SJCRH30 (cell line): Measurements from ENCODE around the gene LDLRAD4. TPM values are rescaled to one million over a fixed set of nuclear protein-coding genes. Genes with fewer than 3 reads are reported as not detected.
"Not testable (repeated sequence)": the region's sequence is repeated elsewhere in the genome, so short reads cannot be mapped to it uniquely, and the experiment has no call there.

ENCODE experiments used
- DNase-seq, 2 experiments: peaks; one replicate each; pipeline ENCODE4 v3.0.0-alpha.2; 2015 to 2020
- H3K27ac ChIP-seq: fragments of 250-450 bp; sonication (Bioruptor Pico); 2 replicates; pipeline ENCODE4 v1.5.1; 2020; ENCODE audit warnings: mild to moderate bottlenecking, moderate library complexity
- H3K27me3 ChIP-seq: fragments of 250-450 bp; sonication (Bioruptor Pico); 2 replicates; pipeline ENCODE4 v1.5.1; 2020; ENCODE audit warnings: mild to moderate bottlenecking, moderate library complexity
- H3K36me3 ChIP-seq: fragments of 250-450 bp; sonication (Bioruptor Pico); 2 replicates; pipeline ENCODE4 v1.5.1; 2020; ENCODE audit warnings: mild to moderate bottlenecking, moderate library complexity
- H3K4me1 ChIP-seq: fragments of 250-450 bp; sonication (Bioruptor Pico); 2 replicates; pipeline ENCODE4 v1.5.1; 2020; ENCODE audit warnings: mild to moderate bottlenecking, moderate library complexity
- H3K4me3 ChIP-seq: fragments of 250-450 bp; sonication (Bioruptor Pico); 2 replicates; pipeline ENCODE4 v1.5.1; 2020; ENCODE audit warnings: mild to moderate bottlenecking, moderate library complexity
- H3K9me3 ChIP-seq: fragments of 250-450 bp; sonication (Bioruptor Pico); replicated peaks from 2 replicates; pipeline ENCODE4 v1.5.1; 2020; ENCODE audit warnings: mild to moderate bottlenecking, moderate library complexity
- total RNA-seq: library from RNA; depleted of rRNA; stranded (reverse); fragments of >200 nt; shearing (Covaris generic); gene quantifications from 2 replicates; pipeline ENCODE4 v1.2.3, GENCODE V29; 2014

LDLRAD4 gene
- total RNA-seq, 1 experiment from 2014 or later: 0.26 TPM

DNA sequence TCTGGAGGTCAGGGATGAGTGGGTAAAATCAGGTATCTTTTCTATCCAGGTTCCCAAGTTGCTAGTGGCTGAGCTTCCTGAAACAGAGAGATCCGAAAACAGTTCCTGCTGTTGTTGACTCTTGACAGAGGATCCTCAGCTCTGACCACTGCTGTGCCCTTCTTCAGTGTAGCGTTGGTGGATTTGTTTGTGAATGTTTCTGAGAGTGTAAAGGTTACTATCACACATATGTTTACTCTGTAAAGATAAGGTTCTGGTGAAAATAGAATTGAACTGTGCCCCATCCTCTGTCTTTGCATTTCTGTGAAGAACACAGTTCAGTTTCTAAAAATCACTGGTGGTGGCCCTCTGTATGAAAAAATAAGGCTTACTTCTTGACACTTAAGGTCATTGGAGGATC, 119.8 kb downstream of the LDLRAD4 start:
- DNase-seq: no peak
- Histone ChIP-seq H3K9me3 (no peaks in the 10 kb centered on the region), H3K27ac (no peak overlapping the region), H3K36me3 (no peaks in the 10 kb centered on the region), H3K4me3 (no peak overlapping the region), H3K27me3 (no peaks in the 10 kb centered on the region), H3K4me1 (no peaks in the 10 kb centered on the region)

DNA sequence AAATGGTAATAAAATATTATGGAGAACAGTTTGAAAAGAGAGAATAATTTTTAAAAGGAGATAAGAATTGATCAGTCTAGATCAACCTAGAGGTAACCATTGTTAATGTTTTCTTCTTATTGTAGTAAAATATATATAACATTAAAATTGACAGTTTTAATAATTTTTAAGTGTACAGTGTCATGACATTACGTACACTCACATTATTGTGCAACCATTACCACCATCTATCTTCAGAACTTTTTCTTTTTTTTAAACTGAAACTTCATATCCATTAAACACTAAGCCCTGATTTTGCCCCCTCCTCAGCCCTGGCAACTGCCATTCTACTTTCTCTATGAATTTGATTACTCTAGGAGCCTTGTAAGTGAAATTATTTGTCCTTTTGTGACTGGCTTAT, 121.1 kb downstream of the LDLRAD4 start:
- no peak overlapping the region for H3K4me3 ChIP-seq
- no peak overlapping the region for H3K27ac ChIP-seq
- H3K9me3 ChIP-seq: no peaks in the 10 kb centered on the region
- H3K4me1 ChIP-seq: no peaks in the 10 kb centered on the region
- DNase-seq: no peak
- no peaks in the 10 kb centered on the region for H3K36me3 ChIP-seq
- no peaks in the 10 kb centered on the region for H3K27me3 ChIP-seq

DNA sequence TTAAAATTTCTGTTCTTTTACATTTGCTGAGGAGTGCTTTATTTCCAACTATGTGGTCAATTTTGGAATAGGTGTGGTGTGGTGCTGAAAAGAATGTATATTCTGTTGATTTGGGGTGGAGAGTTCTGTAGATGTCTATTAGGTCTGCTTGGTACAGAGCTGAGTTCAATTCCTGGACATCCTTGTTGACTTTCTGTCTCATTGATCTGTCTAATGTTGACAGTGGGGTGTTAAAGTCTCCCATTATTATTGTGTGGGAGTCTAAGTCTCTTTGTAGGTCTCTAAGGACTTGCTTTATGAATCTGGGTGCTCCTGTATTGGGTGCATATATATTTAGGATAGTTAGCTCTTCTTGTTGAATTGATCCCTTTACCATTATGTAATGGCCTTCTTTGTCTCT, 127.9 kb downstream of the LDLRAD4 start:
- H3K4me1 ChIP-seq, H3K27me3 ChIP-seq, DNase-seq, H3K27ac ChIP-seq, H3K36me3 ChIP-seq, H3K9me3 ChIP-seq, H3K4me3 ChIP-seq: not testable (repeated sequence)

DNA sequence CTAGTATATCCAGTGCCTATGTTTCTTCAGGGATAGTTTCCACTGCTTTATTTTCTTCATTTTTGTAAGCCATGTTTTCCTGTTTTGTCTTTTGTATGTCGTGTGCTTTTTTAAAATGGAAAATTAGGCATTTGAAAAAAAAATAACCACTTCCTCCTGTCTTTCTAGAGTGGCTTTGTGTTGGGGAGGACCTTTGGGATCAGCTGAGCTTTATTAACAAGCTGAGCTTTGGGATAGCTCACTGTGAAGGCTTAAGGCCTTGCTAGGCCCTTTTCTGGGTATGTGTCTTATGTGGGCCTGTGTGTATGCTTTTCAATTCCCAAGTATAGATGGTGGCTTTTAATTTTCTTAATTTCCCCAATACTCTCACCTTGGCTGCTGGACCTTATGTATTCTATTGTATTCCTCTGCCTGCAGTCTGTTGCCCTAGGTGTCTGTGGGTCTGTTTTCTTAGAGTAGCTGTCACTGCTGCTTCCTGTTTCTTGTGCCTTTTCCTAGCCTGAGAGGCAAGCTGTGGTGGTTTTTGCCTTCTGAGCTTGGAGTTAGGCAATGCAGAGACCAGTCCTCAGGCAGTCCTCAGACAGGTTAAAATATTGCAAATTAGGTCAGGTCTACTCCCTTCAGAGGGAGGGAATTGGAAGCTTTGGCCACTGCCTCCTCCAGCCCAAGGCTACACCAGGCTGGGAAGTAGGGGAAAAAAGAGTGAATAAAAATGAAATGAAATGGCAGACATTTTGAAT, 134.7 kb downstream of the LDLRAD4 start:
- Histone ChIP-seq H3K9me3 (no peaks in the 10 kb centered on the region), H3K4me1 (no peaks in the 10 kb centered on the region), H3K36me3 (no peaks in the 10 kb centered on the region), H3K4me3 (no peak overlapping the region), H3K27ac (no peak overlapping the region), H3K27me3 (no peaks in the 10 kb centered on the region)
- no peak for DNase-seq

DNA sequence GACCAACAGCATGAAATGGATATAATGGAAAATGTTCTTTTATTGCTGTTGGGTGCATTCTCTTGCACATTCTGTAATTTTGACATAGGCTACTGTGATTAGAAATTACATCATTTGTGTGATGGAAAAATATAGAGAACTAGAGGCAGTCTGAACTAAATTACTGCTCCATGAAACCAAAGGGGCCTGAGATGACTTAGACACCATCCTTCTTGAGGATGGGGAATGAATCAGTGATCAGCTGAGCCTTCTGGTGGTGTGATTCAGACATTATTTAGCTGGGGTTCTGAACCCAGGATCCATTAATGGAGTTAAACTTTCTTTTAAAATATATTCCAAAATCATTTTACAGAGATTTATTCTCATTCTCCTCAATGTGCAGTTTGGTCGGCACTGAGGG, 135.8 kb downstream of the LDLRAD4 start:
- Histone ChIP-seq H3K36me3 (no peaks in the 10 kb centered on the region), H3K27ac (no peak overlapping the region), H3K4me3 (no peak overlapping the region), H3K4me1 (no peaks in the 10 kb centered on the region), H3K27me3 (no peaks in the 10 kb centered on the region), H3K9me3 (no peaks in the 10 kb centered on the region)
- DNase-seq: no peak

DNA sequence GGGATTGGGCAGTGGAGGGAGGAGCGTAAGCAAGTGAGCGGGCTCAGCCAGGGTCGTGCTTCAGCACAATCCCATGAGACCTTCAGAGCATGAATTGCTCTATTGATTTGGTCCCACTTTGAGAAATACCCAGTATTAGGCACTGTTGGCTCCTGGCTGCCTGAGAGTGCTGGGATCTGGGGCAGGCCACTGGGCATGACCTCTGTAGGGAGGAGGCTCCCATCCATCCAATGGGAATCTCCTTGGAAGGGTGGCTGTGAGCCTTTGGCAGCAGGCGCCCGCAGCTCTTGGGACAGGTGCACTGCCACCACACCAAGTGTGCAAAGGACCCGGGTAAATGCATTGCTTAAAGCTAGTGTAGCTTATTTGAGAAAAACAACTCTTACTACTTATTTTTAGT, 137.5 kb downstream of the LDLRAD4 start:
- no peak for DNase-seq
- Histone ChIP-seq H3K27me3 (no peaks in the 10 kb centered on the region), H3K9me3 (no peaks in the 10 kb centered on the region), H3K4me1 (no peaks in the 10 kb centered on the region), H3K4me3 (no peak overlapping the region), H3K27ac (no peak overlapping the region), H3K36me3 (no peaks in the 10 kb centered on the region)

DNA sequence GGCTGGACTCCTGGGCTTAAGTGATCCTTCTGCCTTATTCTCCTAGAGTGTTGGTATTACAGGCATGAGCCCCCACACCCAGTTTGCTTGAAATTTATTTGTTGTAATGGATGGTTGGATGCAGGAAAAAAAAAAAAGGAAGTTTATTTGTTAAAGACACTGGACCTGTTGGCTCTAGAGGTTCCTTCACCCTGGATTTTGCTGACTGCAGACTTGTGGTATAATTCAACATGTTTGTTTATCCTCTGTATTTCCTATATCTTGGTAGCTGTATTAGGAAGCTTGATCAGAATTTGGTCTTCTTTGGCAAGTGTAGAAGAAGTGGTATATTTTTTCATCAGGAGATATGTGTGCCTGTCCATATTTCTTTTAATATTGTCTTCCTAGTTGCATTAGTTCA, 138.7 kb downstream of the LDLRAD4 start:
- Histone ChIP-seq H3K36me3 (no peaks in the 10 kb centered on the region), H3K27me3 (no peaks in the 10 kb centered on the region), H3K4me1 (no peaks in the 10 kb centered on the region), H3K4me3 (no peak overlapping the region), H3K27ac (no peak overlapping the region), H3K9me3 (no peaks in the 10 kb centered on the region)
- no peak for DNase-seq

DNA sequence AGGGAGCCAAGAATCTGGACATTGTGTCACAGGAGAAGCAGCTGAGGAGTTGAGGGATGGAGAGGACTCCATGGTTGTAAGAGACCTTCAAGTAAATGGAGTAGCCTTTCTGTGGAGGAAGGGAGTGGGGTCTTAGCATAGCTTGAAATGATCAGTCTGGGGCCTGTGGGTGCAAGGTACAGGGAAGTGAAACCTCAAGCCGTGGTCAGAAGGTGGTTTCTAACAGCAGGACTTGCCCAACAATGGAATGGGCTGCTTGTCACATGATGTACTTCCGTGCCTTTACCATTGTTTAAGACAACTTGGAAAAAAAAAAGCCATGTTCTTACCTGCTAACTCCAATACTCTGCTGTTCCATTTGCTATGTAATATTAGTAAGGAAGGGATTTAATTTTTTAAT, 140.7 kb downstream of the LDLRAD4 start:
- no peak for DNase-seq
- Histone ChIP-seq H3K9me3 (no peaks in the 10 kb centered on the region), H3K27ac (no peak overlapping the region), H3K27me3 (no peaks in the 10 kb centered on the region), H3K4me1 (no peaks in the 10 kb centered on the region), H3K36me3 (no peaks in the 10 kb centered on the region), H3K4me3 (no peak overlapping the region)

DNA sequence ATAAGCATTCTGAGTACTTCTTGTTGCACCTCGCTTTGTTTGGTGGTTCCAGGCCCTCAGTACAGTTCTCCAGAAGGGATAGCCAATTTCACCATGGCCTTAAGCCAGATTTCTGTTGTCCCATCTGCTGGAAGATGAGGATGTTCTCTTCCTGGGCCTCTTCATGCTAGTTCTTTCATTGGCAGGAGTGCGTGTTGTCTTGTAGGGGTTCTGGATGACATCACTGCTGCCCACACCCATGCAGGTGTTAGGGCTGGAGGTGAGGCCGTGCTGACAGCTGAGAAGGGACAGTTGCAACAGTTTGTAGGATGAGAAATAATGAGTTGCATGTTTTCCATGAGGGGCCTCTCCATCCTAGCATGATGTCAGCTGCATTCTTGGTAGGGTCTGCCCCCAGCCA, 142.9 kb downstream of the LDLRAD4 start:
- H3K4me3 ChIP-seq: no peak overlapping the region
- H3K4me1 ChIP-seq: no peaks in the 10 kb centered on the region
- no peak overlapping the region for H3K27ac ChIP-seq
- H3K9me3 ChIP-seq: no peaks in the 10 kb centered on the region
- DNase-seq: no peak
- H3K36me3 ChIP-seq: no peaks in the 10 kb centered on the region
- no peaks in the 10 kb centered on the region for H3K27me3 ChIP-seq

DNA sequence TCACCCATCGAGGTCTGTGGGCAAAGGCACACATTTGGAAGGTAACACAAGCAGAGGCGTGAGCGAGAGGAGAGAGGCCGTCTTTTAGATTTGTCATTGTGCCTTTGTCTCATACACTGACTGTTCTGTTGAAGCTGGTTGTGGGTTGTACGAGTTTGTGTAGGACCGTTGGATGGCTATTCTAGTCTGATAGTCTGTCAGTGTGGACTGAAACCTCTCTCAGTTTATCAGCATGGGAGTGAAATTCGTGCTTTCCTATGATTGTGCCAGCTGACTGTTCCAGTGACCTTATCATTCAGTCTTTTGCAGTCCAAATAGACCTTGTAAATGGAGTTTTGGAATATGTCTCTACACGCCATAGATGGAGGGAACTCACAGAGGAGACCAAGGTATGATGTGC, 143.5 kb downstream of the LDLRAD4 start:
- no peaks in the 10 kb centered on the region for H3K4me1 ChIP-seq
- H3K36me3 ChIP-seq: no peaks in the 10 kb centered on the region
- H3K9me3 ChIP-seq: no peaks in the 10 kb centered on the region
- H3K27me3 ChIP-seq: no peaks in the 10 kb centered on the region
- DNase-seq: no peak
- H3K4me3 ChIP-seq: no peak overlapping the region
- H3K27ac ChIP-seq: no peak overlapping the region

DNA sequence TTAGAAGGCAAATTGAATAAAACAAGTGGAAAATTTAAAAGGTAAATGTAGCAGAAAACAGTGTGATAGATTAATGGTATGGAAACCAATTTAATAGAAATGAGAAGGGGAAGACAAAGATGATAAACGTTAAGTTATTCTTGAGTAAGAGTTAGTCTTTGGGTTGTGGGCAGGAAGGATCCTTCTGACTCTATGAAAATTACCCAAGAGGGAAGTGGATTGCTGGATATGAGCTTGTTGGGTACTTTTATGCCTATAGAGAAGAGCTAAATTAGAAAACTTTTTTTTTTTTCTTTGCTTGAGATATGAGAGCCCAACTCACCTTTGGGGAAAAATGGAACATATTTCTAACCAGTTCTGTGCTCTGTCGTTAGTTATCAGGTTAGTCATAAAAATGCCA, 144.0 kb downstream of the LDLRAD4 start:
- H3K4me3 ChIP-seq: no peak overlapping the region
- no peak for DNase-seq
- H3K36me3 ChIP-seq: no peaks in the 10 kb centered on the region
- H3K27me3 ChIP-seq: no peaks in the 10 kb centered on the region
- H3K27ac ChIP-seq: no peak overlapping the region
- no peaks in the 10 kb centered on the region for H3K9me3 ChIP-seq
- H3K4me1 ChIP-seq: no peaks in the 10 kb centered on the region

DNA sequence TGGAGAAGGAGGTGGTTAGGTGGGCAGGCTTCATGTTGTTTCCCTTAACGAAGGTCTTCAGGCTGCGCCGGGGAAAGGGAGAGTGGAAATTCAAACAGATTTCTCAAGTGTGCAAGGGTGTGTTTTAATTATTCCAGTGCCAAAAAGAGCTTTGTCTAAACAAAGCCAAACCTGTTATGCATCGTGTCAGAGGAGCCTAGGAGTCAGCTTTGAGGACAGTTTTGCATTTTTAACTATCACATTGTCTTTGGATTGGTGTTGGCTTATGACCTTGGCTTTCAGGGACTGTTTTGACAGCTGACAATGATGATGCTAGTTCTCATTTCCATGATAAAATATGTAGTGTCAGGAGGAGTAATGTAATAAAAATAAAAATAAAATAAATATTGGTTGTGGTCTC, 144.8 kb downstream of the LDLRAD4 start:
- Histone ChIP-seq H3K9me3 (no peaks in the 10 kb centered on the region), H3K27me3 (no peaks in the 10 kb centered on the region), H3K36me3 (no peaks in the 10 kb centered on the region), H3K27ac (no peak overlapping the region), H3K4me3 (no peak overlapping the region), H3K4me1 (no peaks in the 10 kb centered on the region)
- no peak for DNase-seq

DNA sequence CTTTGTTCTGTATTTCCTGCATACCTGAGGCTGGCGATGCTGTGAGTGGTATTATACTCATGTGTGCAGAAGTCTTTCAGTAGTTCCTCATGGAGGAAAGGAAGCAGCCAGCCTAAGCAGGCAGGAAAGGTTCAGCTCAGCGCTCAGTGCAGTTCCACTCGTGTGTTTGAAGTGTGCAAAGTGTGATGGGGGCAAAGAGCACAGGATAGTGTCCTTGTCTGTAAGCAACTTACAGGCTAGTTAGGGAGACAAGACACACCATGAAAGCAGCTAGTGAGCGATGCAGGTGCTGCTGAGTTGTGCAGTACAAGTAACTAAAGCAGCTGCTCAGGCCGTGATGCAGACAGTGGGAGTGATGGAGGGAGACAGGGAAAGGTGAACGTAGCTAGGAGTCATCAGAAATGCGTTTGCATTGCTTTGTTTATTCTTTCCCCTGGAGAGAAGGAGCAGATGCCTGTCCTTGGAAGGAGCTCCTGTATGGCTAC, 146.2 kb downstream of the LDLRAD4 start:
- no peaks in the 10 kb centered on the region for H3K36me3 ChIP-seq
- DNase-seq: no peak
- H3K4me3 ChIP-seq: no peak overlapping the region
- no peaks in the 10 kb centered on the region for H3K27me3 ChIP-seq
- no peak overlapping the region for H3K27ac ChIP-seq
- H3K9me3 ChIP-seq: no peaks in the 10 kb centered on the region
- no peaks in the 10 kb centered on the region for H3K4me1 ChIP-seq

DNA sequence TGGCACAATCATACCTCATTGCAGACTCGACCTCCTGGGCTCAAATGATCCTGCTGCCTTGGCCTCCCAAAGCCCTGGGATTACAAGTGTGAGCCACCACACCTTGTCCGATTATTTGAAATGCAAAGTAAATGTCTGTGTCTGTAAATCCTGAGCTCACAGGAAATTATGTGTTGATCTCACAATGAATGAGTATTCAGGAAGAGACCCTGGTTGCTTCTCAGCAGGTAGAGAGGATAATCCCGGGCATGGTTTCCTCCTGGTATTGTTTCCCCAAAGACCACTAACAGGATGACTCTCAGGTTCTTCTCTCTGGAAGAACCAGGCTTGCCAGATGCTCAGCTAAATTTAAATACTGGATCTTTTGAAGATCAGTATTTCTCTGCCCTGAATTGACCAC, 147.6 kb downstream of the LDLRAD4 start:
- no peaks in the 10 kb centered on the region for H3K27me3 ChIP-seq
- no peak overlapping the region for H3K27ac ChIP-seq
- DNase-seq: no peak
- no peak overlapping the region for H3K4me3 ChIP-seq
- no peaks in the 10 kb centered on the region for H3K9me3 ChIP-seq
- H3K4me1 ChIP-seq: no peaks in the 10 kb centered on the region
- no peaks in the 10 kb centered on the region for H3K36me3 ChIP-seq

DNA sequence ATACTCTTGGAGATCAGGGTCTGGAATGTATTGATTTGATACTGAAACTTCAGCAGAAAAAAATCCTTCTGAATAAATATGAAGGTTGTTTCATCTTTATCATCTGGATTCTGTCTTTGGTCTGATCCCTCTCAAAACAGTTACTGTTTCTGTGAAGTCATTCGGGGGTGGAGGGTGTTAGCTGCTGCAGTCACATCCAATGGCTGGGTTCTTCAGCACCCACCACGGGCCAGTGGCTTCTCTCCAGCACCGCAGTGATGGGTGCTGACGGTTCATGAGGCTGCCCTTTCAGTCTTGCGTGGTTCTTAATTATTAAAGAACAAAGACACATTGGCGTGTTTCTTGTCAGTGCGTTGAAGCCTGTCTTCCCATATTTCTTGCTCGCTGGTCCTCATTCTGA, 148.0 kb downstream of the LDLRAD4 start:
- no peak for DNase-seq
- Histone ChIP-seq H3K9me3 (no peaks in the 10 kb centered on the region), H3K27ac (no peak overlapping the region), H3K4me3 (no peak overlapping the region), H3K36me3 (no peaks in the 10 kb centered on the region), H3K27me3 (no peaks in the 10 kb centered on the region), H3K4me1 (no peaks in the 10 kb centered on the region)
